NCI-H524 treated with DMSO at 0.1 percent for 48 hours (cell line): ENCODE data around the gene FAM174C.
"Not testable (repeated sequence)": the region's sequence is repeated elsewhere in the genome, so short reads cannot be mapped to it uniquely, and the experiment has no call there.

Experiments
- DNase-seq: peaks from one replicate; lab custom pipeline; 2025; lab: John Stamatoyannopoulos, UW

The FAM174C gene

DNA sequence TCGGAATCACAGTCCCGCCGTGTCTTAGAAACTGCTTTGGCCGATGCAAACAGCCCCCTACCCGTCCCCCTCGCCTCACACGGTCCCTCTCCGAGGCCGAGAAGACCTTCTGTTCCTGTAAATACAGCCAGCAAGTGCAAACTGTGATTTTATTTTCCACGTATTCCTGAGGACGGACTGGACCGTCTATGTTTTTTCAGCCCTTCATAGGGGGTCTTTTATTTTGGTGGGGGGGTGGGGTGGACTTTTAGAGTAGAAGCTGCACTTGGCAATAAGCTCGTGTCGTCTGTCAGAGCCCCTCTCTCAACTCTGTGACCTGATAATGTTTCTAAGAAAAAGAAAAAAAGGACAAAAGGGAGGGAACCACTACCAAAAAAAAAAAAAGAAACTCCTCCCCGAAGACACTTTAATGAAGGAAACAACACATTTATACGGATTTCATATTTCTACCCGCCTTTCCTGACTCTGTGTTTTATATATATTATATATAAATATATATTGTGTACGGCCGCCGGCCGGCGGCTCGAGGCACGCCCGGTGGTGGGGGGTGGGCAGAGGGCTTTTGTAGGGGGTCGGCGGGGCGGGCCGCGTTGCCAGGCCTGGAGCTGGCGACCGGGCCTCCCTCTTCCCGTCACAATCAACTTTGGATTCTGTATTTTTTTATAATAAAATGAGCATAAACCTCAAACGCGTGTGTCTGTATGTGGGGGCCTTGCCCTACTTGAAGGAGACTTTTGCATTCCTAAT is 25.6 kb downstream of the FAM174C start:
- DNase-seq = no peak

DNA sequence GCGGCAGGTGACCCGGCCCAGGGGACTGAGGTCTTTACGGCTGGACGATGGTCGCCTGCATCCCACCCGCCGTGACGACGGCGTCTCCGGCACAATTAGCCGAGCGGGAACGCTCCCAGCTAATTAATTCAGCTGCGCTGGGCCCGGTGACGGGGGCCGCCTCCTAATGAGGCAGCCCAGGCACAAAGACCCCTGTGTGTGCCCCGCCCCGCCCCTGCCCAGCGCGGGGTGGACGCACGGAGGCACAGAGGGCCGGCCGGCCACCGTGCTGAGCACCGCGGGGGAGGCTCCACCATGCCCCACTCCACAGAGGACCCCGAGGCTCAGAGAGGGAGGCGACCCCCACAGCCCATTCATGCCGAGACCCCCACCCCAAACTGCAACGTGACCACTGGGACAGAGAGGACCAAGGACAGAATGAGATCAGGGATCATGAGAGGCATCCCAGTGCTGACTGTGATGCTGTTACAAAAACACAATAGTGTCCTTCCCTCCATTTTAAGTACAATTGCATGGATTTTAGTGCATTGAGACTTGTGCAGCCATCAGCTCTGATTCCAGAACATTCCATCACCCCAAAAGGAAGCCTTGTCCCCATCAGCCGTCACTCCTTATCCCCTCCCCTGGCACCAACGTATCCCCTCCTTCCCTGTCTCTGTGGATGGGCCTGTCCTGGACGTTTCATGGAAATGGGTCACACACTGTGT is 27.4 kb downstream of the FAM174C start:
- no peak for DNase-seq

DNA sequence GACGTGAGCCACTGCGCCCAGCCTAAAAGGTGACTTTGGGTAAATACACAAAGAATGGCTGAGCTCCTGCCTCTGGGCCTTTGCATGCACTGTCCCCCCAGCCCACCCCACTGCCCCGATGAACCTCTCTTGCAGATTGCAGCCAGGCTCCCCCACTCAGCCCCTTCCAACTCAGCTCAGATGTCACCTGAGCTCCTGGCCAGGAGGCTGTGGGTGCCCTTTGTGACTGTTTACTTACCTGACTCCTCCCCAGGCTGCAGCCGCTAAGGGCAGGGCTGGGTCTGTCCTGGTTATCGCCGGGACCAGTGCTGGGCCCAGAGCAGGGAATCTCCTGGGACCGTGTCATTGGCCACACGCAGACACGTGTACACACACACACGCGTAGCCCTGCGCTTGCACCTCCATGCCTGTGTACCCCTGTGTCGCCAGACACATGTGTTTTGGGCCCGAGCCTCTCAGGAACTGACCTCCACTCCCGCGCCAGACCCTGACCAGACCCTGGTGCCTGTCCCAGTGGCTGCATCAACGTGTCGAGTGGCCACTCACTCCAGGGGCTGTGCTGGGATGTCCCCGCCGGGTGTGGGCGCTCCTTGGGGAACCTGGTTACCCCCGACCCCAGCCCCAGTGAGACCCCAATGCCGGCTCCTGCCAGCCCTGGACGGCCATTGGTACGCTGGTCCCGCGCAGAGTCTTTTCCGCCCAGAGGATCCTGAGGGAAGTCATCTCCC is 29.0 kb downstream of the FAM174C start:
- no peak for DNase-seq

- DNase-seq = not testable (repeated sequence)
Measured at GRCh38 chr19:1305354-1305753, 30.0 kb downstream of the FAM174C start.

DNA sequence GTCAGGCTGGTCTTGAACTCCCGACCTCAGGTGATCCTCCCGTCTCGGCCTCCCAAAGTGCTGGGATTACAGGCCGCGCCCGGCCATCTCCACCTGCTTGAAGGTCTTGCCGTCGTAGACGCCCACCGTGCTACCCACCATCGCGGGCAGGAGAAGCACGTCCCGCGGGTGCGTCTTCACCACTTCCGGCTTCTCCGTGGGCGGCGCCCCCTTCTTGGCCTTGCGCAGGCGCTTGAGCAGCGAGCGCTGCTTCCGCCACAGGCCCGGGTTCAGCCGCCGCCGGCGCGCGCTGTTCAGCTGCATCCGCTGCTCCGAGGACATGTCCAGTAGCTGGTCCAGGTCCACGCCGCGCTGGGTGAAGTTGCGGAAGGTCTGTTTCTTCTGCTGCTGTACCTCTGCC is 32.0 kb downstream of the FAM174C start:
- no peak for DNase-seq

GRCh38 chr19:1307755-1308303 is 32.5 kb downstream of the FAM174C start:
- no peak for DNase-seq

GRCh38 chr19:1308718-1309117 is 33.4 kb downstream of the FAM174C start:
- DNase-seq = no peak

DNA sequence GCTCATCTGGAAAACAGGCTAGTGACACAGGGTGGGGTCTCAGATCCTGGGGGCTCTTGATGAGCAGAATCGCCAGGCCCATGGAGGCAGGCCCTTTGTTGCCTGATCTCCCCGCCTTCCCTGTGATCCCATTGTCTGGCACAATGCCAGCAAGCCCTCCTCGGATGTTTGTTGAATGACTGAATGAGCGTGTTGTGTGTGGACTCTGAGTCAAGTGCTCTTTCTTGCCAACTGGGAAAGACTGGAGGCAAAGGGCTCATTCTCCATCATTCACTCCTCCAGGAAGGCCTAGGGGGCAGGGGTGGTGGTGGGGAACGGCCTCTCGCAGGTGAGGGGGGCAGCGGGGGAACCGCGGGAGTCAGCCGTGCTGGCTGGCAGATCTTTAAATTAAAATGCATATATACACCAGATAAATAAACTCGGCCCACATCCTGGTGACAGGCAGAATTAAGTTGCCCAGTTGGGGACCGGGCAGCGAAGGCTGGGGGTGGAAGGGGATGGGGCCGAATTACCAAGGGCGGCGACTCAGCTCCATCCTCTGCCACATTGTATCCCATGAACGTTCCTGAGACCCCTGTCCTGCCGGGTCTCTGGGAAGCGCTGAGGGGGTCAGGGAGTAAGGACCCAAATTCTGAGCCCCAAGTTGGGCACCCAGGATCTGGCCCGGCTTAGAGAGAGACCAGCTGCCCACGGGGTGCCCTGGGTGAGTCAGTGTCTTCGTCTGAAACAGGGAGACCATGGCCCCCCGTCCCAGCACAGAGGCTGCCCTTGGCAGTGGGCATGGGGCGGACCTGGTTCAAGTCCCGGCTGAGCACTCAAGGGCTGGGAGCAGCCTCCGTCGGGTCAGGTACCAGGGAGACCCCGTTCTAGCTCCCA is 34.9 kb downstream of the FAM174C start:
- DNase-seq = no peak

GRCh38 chr19:1310853-1311180 is 35.5 kb downstream of the FAM174C start:
- DNase-seq = no peak

DNA sequence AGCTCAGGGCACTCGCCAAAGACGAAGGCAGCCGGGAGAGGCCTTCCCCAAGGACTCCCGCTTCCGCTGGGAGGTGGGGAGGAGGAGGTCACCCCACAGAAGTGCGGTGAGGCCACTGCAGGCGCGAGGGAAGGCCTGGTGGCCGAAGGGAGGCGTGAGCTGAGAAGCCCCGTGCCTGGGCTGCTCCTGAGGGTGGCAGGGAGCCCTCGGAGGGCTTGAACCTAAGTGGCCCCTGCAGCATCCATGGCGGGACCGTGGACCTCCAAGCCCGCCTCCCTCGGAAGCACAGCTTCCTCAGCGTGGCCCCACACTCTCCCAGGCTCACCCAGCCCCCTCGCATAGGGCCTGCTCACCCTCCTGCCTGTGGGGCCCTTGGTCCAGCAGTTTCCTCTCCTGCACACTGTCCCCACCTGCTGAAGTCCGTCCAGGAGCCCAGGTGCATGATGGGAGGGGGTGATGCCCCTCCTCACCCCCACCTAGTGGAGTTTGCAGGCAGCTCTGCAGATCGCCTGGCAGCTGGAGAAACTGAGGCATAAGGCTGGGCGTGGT is 36.3 kb downstream of the FAM174C start:
- no peak for DNase-seq

DNA sequence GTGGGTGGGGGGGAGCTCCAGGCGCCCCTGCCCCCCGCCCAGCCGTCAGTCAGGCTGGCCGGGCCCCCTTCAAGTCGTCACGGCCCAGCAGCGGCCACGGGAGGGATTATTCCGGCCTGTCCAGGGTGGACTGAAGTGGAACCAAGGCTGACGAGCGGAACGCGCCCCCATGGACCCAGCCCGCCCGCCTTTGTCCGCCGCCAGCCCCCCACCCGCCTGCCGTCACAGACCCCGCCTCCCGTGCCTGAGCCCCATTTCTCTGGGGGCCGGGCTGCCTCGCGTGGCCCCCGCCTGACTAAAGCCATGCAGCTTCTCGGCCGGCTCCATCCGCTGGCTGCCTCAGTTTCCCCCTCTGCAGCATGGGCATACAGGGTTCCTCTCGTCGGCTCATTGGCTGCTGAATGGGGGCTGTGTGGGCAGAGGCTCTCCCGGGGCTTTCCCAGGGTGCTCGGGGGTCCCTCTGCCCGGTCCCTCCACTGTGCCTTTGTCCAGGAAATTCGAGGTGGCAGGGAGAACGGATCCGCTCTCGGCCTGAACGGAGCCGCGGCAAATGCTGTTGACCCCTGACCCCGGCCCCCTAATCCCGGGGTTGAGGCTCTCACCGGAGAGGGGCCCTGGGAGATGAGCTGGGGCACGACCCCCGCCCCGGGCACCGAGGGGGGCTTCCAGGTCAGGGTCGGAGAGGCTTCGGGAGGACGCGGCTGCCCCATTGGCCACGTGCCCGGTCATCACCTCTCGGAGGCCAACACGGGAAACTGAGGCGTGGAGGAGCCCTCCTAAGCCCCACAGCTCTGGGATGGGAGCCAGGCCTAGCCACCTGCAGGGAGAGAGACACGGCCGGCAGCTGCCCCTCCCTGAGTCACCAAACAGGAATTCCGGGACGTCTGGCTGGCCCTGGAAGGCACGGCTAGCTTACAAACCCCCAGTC is 37.7 kb downstream of the FAM174C start:
- DNase-seq = no peak

- no peak for DNase-seq
Measured at GRCh38 chr19:1313695-1314613, 38.6 kb downstream of the FAM174C start.

DNA sequence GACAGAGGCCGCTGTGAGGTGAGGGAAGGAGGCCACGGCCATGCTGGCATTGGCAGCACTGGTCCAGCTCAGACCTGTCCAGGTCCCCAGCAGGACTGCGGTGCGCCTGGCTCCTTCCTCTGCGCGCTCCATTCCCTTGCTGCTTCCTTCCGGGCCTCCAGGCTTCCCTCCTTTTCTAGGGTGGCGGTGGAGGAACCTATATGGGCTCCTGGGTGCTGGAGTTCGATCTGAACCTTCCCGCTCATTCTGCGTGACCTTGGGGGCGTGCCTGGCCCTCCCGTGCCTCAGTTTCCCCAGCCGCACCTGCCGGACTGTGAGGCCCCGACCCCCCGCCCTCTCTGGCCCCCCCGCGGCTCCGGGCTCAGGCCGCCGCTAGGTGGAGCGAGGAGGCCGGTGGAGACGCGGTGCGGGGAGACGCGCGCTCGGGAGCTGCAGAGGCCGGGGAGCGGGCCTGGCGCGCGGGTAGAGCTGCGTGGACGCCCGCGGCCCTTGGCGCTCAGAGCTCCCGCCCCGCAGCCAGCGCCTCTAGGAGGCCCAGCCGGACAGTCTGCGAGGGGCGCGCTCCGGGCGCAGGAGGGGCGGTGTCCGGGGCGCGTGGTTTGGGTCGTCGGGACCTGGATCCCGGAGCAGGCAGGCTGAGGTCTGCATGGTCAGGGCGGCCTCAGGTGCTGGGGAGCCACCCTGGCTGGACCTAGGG is 40.3 kb downstream of the FAM174C start:
- DNase-seq = no peak

DNA sequence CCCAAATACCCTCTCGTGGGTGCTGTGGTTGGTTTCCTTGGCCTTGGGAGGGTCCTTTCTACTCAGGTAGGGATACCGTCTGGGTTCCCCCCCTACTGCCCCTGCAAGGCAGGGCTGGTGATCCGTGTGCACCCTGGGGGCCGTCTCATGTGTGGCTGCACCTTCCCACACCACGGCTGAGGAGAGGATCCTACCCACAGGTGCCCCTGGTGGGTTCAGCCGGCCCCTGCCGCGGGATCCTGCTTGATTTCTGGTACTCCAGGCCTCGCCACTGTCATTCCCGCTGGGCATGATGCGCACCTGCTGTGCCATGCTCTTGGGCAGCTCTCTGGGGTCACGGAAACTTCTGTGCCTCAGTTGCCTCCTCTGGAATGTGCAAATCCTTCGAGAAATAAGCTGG is 41.1 kb downstream of the FAM174C start:
- DNase-seq = no peak

DNA sequence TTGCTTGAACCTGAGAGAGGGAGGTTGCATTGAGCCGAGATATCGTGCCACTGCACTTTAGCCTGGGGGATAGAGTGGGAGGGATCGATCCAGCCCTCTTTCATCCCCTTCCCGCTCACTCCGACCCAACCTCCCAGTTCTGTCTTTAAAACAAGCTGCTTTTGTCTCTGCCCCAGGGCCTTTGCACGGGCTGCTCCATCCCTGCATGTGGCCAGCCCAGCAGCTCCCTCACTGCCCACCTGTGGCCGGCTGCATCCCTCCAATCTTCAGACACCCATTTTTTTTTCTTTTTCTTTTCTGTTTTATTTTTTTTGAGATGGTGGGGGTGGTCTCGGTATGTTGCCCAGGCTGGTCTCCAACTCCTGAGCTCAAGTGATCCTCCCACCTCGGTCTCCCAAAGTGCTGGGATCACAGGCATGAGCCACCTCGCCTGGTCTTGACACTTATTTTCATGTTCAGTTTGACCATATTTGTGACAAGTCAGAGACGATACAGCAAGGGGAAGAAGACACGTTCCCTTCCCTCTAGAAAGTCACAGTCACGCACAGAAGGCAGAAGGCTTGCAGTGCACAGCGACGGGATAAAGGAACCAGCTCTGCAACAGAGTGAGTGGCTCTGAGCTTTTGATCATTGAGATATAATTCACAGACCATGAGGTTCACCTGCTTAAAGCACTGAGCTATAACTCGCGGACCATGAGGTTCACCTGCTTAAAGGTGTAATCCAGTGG is 42.1 kb downstream of the FAM174C start:
- DNase-seq = no peak

DNA sequence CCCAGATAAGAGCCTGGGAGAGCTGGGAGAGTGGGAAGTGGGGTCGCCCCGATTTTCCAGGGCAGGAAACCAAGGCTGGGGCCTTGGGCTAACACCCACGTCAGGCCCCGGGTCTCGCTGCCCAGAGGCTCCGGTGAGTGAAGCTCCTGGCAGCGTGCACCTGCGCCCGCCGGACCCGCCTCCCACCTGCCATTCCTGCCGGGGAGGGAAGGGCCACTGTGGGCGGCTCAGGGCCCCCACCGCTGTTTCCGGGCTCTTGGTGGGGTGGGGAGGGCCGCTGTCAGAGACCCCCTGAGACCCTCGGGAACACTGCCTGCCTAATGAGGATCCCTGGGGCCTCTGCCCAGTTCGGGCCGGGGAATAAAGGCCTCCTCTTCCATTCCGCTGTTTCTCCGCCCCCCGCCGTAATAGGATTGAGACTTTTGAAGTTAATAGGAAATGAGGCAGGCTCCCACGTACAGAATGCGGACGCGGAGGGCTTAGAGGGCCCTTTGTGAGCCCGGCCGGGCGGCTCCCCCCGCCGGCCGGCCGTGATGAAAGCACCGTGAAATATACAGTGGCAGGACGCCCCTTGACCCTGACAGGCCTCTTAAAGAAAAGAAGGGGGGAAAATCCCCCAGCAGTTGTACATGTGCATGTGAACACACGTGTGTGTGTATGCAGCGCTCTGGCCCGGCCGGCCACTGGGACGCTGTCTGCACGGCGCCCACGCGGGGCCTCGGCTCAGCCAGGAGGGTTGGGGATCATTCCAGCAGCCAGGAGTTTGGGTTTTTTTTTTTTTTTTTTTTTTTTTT is 43.5 kb downstream of the FAM174C start:
- no peak for DNase-seq

DNA sequence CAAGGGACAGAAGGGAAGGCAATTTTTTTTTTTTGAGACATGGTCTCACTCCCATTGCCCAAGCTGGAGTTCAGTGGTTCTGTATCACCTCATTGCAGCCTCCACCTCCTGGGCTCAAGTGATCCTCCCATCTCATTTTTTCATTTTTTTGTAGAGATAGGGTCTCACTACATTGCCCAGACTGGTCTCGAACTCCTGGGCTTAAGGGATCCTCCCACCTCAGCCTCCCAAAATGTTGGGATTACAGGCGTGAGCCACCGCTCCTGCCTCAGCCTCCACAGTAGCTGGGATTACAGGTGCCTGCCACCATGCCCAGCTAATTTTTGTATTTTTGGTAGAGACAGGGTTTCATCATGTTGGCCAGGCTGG is 44.9 kb downstream of the FAM174C start:
- DNase-seq = not testable (repeated sequence)
